HG03025 (cell line): Measurements from ENCODE around the gene RNF149.
"Not testable (repeated sequence)": the region's sequence is repeated elsewhere in the genome, so short reads cannot be mapped to it uniquely, and the experiment has no call there.

ENCODE experiments used
- ATAC-seq: cut with Tn5 transposase; IDR thresholded peaks from one replicate; pipeline ENCODE4 v1.9.1; 2021; ENCODE audit warnings: mild to moderate bottlenecking, moderate library complexity; ENCODE audit not compliant: unreplicated experiment, low FRiP score

The RNF149 gene

GRCh38 chr2:101237944-101238343 is 70.6 kb downstream of the RNF149 start:
- ATAC-seq, result not testable (repeated sequence)

GRCh38 chr2:101235956-101236355 is 72.5 kb downstream of the RNF149 start:
- not testable (repeated sequence) for ATAC-seq

- ATAC-seq, result no peak
These were observed 74.1 kb downstream of the RNF149 start for GRCh38 chr2:101234169-101234938.

GRCh38 chr2:101232770-101233169 is 75.7 kb downstream of the RNF149 start:
- ATAC-seq, result no peak

GRCh38 chr2:101231937-101232730 is 76.4 kb downstream of the RNF149 start:
- ATAC-seq, result no peak

- no peak for ATAC-seq
These were observed 77.3 kb downstream of the RNF149 start for GRCh38 chr2:101231240-101231639.

- ATAC-seq, result no peak
These were observed 77.9 kb downstream of the RNF149 start for GRCh38 chr2:101230541-101231001.
